Skeletal muscle tissue (tissue), 4 donors: ENCODE results near the gene ADGRD1. TPM values are rescaled to one million over a fixed set of nuclear protein-coding genes. Genes with fewer than 3 reads are reported as not detected.

ENCODE experiments used
- H3K27ac ChIP-seq: one replicate; pipeline ENCODE4 v1.7.0; 2013; ENCODE audit warnings: mild to moderate bottlenecking, low read depth, low read length, inconsistent platforms
- H3K27me3 ChIP-seq, 3 donors: one replicate each; pipeline ENCODE4 v1.7.0; 2013; ENCODE audit warnings: low read length in 3 of 3; ENCODE audit not compliant: control insufficient read depth in 3 of 3, insufficient read depth in 3 of 3
- H3K36me3 ChIP-seq, 3 donors: one replicate each; pipeline ENCODE4 v1.7.0; 2013; ENCODE audit warnings: low read length in 3 of 3; ENCODE audit not compliant: control insufficient read depth in 3 of 3, insufficient read depth in 3 of 3
- H3K4me1 ChIP-seq, 3 donors: one replicate each; pipeline ENCODE4 v1.7.0; 2013; ENCODE audit warnings: low read length in 3 of 3, mild to moderate bottlenecking in 3 of 3; ENCODE audit not compliant: control insufficient read depth in 3 of 3, insufficient read depth in 3 of 3
- H3K4me3 ChIP-seq, 3 donors: one replicate each; pipeline ENCODE4 v1.7.0; 2013; ENCODE audit warnings: low read length in 3 of 3
- H3K9ac ChIP-seq, 3 donors: one replicate each; pipeline ENCODE4 v1.7.0; 2013; ENCODE audit warnings: low read length in 3 of 3, mild to moderate bottlenecking in 3 of 3, moderate library complexity in 2 of 3, low read depth in 1 of 3
- H3K9me3 ChIP-seq, 3 donors: one replicate each; pipeline ENCODE4 v1.7.0; 2013; ENCODE audit warnings: low read length in 3 of 3; ENCODE audit not compliant: control insufficient read depth in 3 of 3
- total RNA-seq: library from RNA; depleted of rRNA; stranded (reverse); fragments of >200 nt; gene quantifications from one replicate; pipeline ENCODE4 v1.2.3, GENCODE V29; 2014
- donor health status: Osteomylitis.

Gene ADGRD1
- total RNA-seq, 1 donor from 2014 or later = 7.8 TPM

DNA sequence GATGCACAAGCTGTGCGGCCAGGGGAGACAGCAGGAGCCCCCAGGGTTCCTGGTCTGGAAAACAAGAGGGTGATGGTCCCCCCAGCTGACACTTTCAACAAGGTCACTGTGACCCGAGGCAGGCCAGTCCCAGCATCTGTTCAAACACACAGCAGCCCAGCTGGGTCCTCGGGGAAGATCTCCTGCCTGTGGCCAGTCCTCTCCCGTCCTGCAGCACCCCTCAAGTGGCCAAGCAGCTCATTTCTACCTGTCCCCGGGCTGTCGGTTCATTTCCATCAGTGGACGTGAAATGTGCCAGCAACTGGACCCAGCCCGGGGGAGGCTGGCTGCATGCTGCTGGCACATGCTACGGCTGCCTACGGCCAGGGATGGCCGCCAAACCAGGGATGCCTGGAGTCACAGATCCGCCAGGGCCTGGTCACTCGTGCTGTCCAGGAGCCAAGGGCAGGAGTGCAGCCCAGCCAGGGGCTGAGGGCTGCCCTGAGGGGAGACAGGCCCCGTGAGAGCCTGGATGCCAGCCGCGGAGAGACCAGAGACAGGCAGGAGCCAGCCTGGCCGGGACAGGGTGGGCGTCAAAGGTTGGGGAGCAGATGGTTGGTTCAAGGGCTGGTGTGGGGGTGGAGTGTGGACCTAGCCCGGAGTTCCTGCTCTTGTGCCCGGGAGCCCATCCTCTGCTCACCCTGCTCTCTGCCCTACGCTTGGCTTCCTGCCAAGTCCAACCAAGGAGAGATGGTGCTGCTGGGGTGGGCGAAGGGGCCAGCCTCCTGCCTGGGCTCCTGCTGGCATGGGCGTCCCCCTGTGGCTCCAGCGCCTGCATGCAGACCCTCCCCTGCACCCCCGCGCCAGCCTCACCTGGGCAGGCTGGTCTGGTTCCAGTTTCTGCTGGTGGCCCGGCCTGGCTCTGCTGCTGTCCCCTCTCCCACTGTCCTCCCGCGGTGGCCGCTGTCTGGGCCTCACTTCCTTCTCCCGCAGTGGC, 143.8 kb downstream of the ADGRD1 start:
- Histone ChIP-seq H3K9ac (peak overlapping the region in 1 of 3 donors; percentile 33), H3K36me3 (no peaks in the 10 kb centered on the region)

DNA sequence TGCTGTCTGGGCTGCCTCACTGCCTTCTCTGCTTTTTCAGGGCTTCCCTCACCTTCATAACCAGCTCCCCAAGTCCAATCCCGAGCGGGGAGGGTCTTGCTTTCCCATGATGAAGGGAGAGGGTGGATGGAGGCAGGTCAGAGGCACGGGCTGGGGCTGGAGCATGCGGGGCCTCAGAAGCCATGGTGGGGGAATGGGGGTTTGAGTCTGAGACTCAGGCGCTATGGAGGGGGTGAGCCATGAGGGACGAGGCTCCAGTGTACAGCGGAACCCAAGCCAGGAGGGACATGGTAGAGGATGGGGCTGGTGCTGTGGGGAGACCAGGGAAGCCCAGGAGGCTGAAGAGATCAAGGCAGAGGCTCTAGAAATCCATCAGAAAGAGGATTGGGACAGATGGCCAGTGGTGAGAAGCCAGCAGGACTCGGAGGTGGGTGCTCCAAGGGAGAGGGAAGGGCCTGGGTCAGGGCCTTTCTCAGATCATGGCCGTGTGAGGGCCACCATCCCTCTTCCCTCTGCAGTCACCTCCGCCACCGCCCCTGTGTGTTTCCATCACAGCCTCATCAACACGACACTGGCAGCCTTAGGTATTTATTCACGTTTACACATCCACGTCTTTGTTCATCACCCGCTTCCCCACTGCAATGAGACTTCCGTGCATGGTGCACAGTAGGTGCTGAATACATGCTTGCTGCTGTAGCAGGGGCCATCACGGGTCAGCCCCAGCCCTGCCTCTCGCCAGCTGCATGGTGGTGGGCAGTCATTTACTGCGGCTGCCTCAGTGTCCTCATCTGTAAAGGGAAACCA, 144.7 kb downstream of the ADGRD1 start:
- H3K4me3 ChIP-seq = no peak overlapping the region
- H3K27me3 ChIP-seq = peaks cover 0 to 9% (median 0%) of the 10 kb centered on the region in 3 donors
- no peak overlapping the region for H3K9ac ChIP-seq
- no peaks in the 10 kb centered on the region for H3K36me3 ChIP-seq
- peaks cover 3 to 9% (median 3%) of the 10 kb centered on the region in 3 donors for H3K4me1 ChIP-seq
- no peaks in the 10 kb centered on the region for H3K9me3 ChIP-seq
- no peak overlapping the region for H3K27ac ChIP-seq

More for the DNA sequence above, 143.8 kb downstream of the ADGRD1 start:
- Histone ChIP-seq H3K4me1 (peaks cover 3 to 9% (median 3%) of the 10 kb centered on the region in 3 donors), H3K9me3 (no peaks in the 10 kb centered on the region), H3K27ac (no peak overlapping the region), H3K27me3 (peaks cover 0 to 9% (median 0%) of the 10 kb centered on the region in 3 donors), H3K4me3 (no peak overlapping the region)

DNA sequence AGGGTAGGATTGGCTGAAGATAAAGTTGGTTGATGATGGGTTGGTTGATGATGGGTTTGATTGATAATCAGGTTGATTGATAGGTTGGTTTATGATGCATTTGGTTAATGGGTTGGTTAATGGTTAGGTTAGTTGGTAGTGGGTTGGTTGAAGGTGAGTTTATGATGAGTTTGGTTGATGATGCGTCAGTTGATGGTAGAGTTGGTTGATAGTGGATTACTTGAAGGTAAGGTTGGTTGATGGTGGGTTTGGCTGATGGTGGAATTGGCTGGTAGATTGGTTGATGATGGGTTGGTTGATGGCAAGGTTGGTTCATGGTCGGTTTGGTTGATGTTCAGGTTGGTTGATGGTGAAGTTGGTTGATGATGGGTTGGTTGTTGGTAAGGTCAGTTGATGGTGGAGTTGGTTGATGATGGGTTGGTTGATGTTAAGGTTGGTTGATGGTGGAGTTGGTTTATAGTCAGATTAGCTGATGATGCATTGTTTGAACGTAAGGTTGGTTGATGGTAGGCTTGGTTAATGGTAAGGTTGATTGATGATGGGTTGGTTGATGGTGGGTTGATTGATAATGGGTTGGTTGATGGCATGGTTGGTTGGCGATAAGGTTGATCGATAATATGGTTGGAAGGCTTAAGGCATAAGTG, 146.4 kb downstream of the ADGRD1 start:
- H3K27ac ChIP-seq = no peak overlapping the region
- no peak overlapping the region for H3K9ac ChIP-seq
- H3K4me3 ChIP-seq = no peak overlapping the region
- peaks cover 3 to 16% (median 9%) of the 10 kb centered on the region in 3 donors for H3K4me1 ChIP-seq
- no peaks in the 10 kb centered on the region for H3K9me3 ChIP-seq
- H3K27me3 ChIP-seq = peaks cover 0 to 6% (median 0%) of the 10 kb centered on the region in 3 donors
- H3K36me3 ChIP-seq = no peaks in the 10 kb centered on the region

DNA sequence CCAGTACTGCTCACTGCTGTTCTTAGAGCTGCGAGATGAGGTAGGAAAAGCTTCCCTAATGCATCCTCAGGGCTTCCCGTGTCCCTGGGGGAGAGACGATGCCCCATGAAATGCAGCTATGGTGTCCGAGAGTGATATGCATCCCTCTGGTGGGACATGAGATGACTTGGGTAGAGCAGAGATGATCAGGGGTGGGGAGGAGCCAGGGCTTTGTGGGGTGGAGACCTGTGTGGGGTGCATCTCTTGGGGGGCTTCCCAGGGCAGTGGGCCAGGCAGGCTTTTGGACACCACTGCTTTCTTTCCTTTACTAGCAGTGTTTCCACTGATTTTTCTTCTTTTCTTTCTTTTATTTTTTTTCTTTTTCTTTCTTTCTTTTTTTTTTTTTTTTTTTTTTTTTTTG, 147.3 kb downstream of the ADGRD1 start:
- Histone ChIP-seq H3K27ac (no peak overlapping the region), H3K4me1 (peaks cover 3 to 17% (median 9%) of the 10 kb centered on the region in 3 donors), H3K9me3 (no peaks in the 10 kb centered on the region), H3K27me3 (peaks cover 0 to 8% (median 0%) of the 10 kb centered on the region in 3 donors), H3K9ac (no peak overlapping the region), H3K4me3 (no peak overlapping the region), H3K36me3 (no peaks in the 10 kb centered on the region)

DNA sequence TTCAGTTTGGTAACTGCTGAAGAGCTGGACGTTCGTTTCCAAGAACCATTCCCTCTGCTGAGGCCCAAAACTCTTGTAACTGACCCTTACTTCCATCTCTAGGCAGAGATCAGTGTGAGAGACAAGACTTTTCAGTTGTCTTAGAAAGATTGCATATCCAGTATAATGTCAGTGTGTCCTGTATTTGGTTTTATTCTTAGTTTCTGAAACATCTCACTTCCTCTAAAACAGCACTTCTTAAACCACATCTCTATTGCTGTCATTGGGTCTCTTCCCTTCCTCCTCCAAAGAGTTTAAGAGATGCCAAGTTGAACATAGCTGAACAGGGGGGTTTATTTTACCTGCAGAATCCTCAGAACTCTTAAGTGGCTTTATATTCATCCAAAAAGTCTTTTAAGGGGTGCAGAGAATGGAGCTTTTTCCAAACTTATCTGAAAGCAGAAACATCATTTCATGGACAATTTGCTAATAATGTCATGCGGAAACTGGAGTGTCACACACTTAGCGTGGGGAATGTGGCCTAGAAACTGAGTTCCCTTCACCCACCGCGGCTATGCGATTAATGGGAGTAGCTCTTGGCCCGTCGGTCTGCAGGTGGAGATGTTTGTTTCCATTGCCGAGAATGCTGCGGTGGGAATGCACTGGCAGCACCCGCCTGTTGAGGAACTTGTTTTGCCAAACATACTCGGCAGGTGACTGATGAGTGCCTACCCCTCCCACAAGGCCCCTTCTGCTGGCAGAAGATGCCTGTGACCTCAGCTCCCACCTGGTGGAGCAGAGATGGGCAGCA, 148.2 kb downstream of the ADGRD1 start:
- H3K9me3 ChIP-seq = no peaks in the 10 kb centered on the region
- H3K4me1 ChIP-seq = peaks cover 3 to 17% (median 7%) of the 10 kb centered on the region in 3 donors
- no peak overlapping the region for H3K9ac ChIP-seq
- no peak overlapping the region for H3K27ac ChIP-seq
- H3K4me3 ChIP-seq = no peak overlapping the region
- peaks cover 0 to 16% (median 0%) of the 10 kb centered on the region in 3 donors for H3K27me3 ChIP-seq
- H3K36me3 ChIP-seq = no peaks in the 10 kb centered on the region

DNA sequence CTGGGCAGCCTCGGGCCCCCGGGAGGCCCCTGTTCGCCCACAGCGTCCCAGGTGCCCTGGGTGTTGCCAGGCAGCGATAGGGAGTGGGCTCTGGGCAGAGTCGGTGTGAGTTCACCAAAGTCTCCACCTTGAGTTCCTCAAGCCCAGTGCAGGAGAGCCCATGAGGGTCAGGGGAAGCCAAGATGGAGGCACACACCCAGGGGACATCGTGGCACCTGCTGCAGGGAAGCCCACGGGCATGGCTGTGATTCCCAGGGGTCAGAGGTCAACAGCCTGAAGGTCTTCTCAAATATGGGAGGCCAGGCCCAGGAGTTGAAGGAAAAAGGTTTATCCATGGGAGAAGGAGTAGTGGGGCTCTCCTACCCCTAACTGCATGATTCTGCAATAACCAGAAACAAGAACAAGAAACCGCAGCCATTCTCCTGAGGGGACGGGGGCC, 148.8 kb downstream of the ADGRD1 start:
- Histone ChIP-seq H3K4me1 (peaks cover under 1 to 11% (median 6%) of the 10 kb centered on the region in 3 donors), H3K36me3 (no peaks in the 10 kb centered on the region), H3K27me3 (peaks cover 0 to 13% (median 0%) of the 10 kb centered on the region in 3 donors), H3K27ac (no peak overlapping the region), H3K9me3 (no peaks in the 10 kb centered on the region), H3K9ac (no peak overlapping the region), H3K4me3 (no peak overlapping the region)

DNA sequence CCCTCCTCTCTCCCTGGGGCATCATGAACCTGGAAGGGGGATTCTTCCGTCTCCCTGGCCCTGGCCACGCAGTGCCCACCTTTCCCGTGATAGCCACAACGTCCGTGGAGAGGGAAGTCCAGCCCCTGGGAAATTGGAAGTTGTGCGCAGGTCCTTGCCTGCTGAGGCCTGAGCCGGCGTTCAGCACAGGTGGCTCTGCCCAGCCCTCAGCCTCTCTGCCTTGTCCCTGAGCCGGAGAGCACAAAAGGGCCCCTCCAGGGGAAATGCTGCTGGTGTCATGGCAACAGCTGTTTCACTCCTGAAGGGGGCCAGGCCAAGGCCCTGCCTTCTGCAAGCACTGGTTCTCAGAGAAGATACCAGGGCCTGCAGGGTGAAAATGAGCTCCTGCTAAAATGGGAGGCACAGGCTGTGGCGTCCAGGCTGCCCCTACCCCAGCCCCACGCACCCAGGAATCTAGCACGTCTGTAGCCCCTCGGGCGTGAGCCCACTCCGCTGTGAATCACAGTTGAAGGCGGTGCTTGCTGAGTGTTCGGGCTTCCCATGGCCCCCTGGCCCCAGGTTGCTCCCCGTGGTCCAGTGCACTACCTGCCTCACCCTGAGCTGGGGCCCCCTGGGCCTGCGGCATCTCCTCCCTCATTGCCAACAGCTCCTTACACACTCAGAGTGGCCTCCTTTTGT, 149.4 kb downstream of the ADGRD1 start:
- Histone ChIP-seq H3K4me3 (no peak overlapping the region), H3K4me1 (peaks cover 0 to 8% (median 6%) of the 10 kb centered on the region in 3 donors), H3K27me3 (peaks cover 0 to 13% (median 0%) of the 10 kb centered on the region in 3 donors), H3K36me3 (no peaks in the 10 kb centered on the region), H3K27ac (no peak overlapping the region), H3K9ac (no peak overlapping the region), H3K9me3 (no peaks in the 10 kb centered on the region)

DNA sequence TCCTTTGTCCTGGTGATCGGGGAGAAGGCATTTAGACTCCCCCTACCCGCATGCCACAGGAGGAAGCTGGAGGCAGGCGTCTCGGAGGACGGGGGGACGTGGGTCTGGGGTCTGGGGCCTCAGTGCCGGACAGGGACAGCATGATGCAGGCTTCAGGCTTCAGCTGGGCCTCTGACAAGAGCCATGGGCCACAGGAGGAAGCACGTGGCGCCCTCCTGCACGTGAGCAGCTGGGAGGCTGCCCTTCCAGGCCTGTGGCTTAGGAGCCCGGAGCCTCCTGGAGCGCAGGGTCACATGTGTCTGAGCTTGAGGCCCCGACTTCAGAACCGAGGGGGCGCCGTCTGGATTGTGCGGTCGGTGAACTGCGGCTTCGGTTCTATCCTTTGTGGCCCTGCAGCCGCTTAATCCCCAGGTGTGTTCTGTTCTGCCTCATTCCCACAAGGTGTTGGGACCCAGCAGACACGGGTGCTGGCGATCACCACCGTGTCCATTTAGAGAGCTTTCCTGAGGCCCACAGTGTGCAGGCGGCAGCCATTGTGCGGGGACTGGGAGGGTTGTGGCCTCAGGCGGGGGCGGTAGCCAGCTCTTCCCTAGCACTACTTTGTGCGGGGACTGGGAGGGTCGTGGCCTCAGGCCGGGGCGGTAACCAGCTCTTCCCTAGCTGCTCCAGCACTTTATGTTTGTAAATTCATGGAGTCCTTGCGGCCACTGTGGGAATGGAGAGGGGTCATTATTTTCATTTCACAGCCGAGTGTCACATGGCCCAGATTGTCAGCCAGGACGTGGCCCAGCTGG, 150.2 kb downstream of the ADGRD1 start:
- peaks cover 0 to 13% (median 0%) of the 10 kb centered on the region in 3 donors for H3K27me3 ChIP-seq
- H3K4me1 ChIP-seq = peaks cover 0 to 8% (median 6%) of the 10 kb centered on the region in 3 donors
- H3K36me3 ChIP-seq = no peaks in the 10 kb centered on the region
- H3K9me3 ChIP-seq = no peaks in the 10 kb centered on the region
- H3K4me3 ChIP-seq = no peak overlapping the region
- no peak overlapping the region for H3K27ac ChIP-seq
- peak overlapping the region in 1 of 3 donors; percentile 8 for H3K9ac ChIP-seq
